C4-2B (cell line): Measurements from ENCODE around the gene FAM234B.

Experiments
- CTCF ChIP-seq: fragments of 450-650 bp; conservative IDR thresholded peaks from 2 replicates; pipeline ENCODE4 v1.5.1; 2017; ENCODE audit warnings: mild to moderate bottlenecking
- ZFX ChIP-seq: fragments of 450-650 bp; IDR thresholded peaks from 2 replicates; pipeline ENCODE4 v1.6.1; 2017

GRCh38 chr12:13082861-13083260 is 38.7 kb downstream of the FAM234B start:
- no peak for TF ChIP-seq CTCF
- TF ChIP-seq ZFX: no peak
